Measurements from ENCODE around the gene FBN2. TPM values are rescaled to one million over a fixed set of nuclear protein-coding genes. Genes with fewer than 3 reads are reported as not detected.

FBN2 gene
- total RNA-seq, 1 experiment from 2014 or later = 1.6 TPM

DNA sequence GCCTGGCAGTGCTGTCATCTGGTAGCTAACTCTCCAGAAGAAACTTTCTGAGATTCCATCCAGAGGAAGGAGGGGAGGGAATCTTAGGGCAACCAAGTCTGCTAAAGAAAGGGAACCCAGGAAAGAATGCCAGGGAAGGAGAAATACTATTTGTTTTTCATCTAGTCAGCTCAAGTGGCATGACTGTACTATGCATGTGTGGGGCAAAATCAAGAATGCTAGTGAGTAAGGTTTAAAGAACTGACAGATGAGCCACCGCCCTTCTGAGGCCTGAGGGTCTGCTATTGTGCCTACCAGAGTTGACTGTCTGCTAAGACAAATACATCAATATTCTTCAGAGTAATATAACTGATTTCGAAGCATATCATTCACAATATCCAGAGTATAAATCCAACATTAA, 250.3 kb downstream of the FBN2 start:
- H3K27me3 ChIP-seq (replicated peaks; ENCODE audit: insufficient read depth, low read depth, low read length, poor library complexity) = no peaks in the 10 kb centered on the region
- H3K4me3 ChIP-seq (ENCODE audit: low read depth, low read length, poor library complexity, severe bottlenecking) = no peak overlapping the region
- intact Hi-C loops (cut with micrococcal nuclease; ENCODE audit: unreplicated experiment) = no loop called here
- no peaks in the 10 kb centered on the region for H3K36me3 ChIP-seq (ENCODE audit: insufficient read depth, low read length, poor library complexity, severe bottlenecking)
- DNase-seq (ENCODE audit: low spot score) = no peak
- H3K4me1 ChIP-seq (ENCODE audit: insufficient read depth, low read length, poor library complexity, severe bottlenecking) = no peaks in the 10 kb centered on the region
- H3K9me3 ChIP-seq (ENCODE audit: low read depth, low read length, poor library complexity, severe bottlenecking) = no peaks in the 10 kb centered on the region
- no peak for TF ChIP-seq EZH2 (IDR thresholded peaks at IDR 0.05; ENCODE audit: borderline replicate concordance, low read depth, low read length, poor library complexity, severe bottlenecking)
- TF ChIP-seq, protein P1, sequence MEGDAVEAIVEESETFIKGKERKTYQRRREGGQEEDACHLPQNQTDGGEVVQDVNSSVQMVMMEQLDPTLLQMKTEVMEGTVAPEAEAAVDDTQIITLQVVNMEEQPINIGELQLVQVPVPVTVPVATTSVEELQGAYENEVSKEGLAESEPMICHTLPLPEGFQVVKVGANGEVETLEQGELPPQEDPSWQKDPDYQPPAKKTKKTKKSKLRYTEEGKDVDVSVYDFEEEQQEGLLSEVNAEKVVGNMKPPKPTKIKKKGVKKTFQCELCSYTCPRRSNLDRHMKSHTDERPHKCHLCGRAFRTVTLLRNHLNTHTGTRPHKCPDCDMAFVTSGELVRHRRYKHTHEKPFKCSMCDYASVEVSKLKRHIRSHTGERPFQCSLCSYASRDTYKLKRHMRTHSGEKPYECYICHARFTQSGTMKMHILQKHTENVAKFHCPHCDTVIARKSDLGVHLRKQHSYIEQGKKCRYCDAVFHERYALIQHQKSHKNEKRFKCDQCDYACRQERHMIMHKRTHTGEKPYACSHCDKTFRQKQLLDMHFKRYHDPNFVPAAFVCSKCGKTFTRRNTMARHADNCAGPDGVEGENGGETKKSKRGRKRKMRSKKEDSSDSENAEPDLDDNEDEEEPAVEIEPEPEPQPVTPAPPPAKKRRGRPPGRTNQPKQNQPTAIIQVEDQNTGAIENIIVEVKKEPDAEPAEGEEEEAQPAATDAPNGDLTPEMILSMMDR (conservative IDR thresholded peaks at IDR 0.05; ENCODE audit: low read depth, low read length) = no peak
- no TSS peak for BruUV-seq (replicated peaks)
- ChIA-PET CTCF (no interaction called here), POLR2A (ENCODE audit: low non-redundant PET) (no interaction called here)
- H3K27ac ChIP-seq (ENCODE audit: low read depth, low read length, poor library complexity, severe bottlenecking) = no peak overlapping the region

DNA sequence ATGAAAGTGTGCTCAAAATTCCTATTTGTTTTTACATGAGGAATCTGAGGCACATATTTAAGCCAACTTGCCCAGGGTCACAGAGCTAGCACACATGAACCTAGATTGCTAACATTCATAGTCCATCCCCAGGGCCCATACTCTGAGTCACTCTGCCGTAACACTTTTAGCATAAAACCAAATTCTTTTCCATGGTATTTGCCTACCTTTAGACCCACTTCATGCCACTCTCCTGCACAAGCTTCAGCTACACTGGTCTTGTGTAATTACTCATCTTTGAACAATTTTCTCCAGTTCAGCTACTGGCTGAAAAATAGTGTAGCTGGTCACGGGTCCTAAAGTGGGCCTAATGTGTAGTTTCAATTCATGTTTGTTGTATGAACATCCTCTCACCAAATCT, 253.8 kb downstream of the FBN2 start:
- CTCF ChIA-PET = no interaction called here
- intact Hi-C loops (cut with micrococcal nuclease; ENCODE audit: unreplicated experiment) = no loop called here
- TF ChIP-seq, protein P1 (conservative IDR thresholded peaks at IDR 0.05; ENCODE audit: low read depth, low read length) = no peak
- no peak for TF ChIP-seq EZH2 (IDR thresholded peaks at IDR 0.05; ENCODE audit: borderline replicate concordance, low read depth, low read length, poor library complexity, severe bottlenecking)
- Histone ChIP-seq H3K27me3 (replicated peaks; ENCODE audit: insufficient read depth, low read depth, low read length, poor library complexity) (no peaks in the 10 kb centered on the region), H3K9me3 (ENCODE audit: low read depth, low read length, poor library complexity, severe bottlenecking) (no peaks in the 10 kb centered on the region), H3K4me3 (ENCODE audit: low read depth, low read length, poor library complexity, severe bottlenecking) (no peak overlapping the region), H3K4me1 (ENCODE audit: insufficient read depth, low read length, poor library complexity, severe bottlenecking) (no peaks in the 10 kb centered on the region), H3K27ac (ENCODE audit: low read depth, low read length, poor library complexity, severe bottlenecking) (no peak overlapping the region), H3K36me3 (ENCODE audit: insufficient read depth, low read length, poor library complexity, severe bottlenecking) (no peaks in the 10 kb centered on the region)
- POLR2A ChIA-PET (ENCODE audit: low non-redundant PET) = no interaction called here
- no peak for DNase-seq (ENCODE audit: low spot score)
- no TSS peak for BruUV-seq (replicated peaks)

DNA sequence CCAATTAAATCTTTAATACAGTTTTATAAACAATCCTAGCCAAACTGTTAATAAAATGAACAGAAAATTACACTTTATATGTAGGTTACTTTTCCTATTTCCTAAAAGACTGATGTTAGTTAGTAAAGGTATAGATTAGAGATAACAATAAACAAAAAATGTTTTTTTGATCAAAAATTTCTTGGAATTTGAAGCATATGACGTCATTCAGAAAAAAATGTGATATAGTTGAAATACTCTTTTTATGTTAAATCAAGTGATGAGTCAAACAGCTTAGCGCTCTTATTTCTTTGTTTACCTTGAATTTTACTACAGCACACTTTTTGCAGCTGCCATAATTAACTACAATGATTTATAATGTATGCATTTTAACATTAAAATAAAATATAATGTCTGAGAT, 258.7 kb downstream of the FBN2 start:
- Histone ChIP-seq H3K4me1 (ENCODE audit: insufficient read depth, low read length, poor library complexity, severe bottlenecking) (no peaks in the 10 kb centered on the region), H3K9me3 (ENCODE audit: low read depth, low read length, poor library complexity, severe bottlenecking) (no peaks in the 10 kb centered on the region), H3K27me3 (replicated peaks; ENCODE audit: insufficient read depth, low read depth, low read length, poor library complexity) (peaks cover 3% of the 10 kb centered on the region), H3K4me3 (ENCODE audit: low read depth, low read length, poor library complexity, severe bottlenecking) (no peak overlapping the region), H3K27ac (ENCODE audit: low read depth, low read length, poor library complexity, severe bottlenecking) (no peak overlapping the region), H3K36me3 (ENCODE audit: insufficient read depth, low read length, poor library complexity, severe bottlenecking) (no peaks in the 10 kb centered on the region)
- TF ChIP-seq, protein P1 (conservative IDR thresholded peaks at IDR 0.05; ENCODE audit: low read depth, low read length) = no peak
- TF ChIP-seq EZH2 (IDR thresholded peaks at IDR 0.05; ENCODE audit: borderline replicate concordance, low read depth, low read length, poor library complexity, severe bottlenecking) = no peak
- intact Hi-C loops (cut with micrococcal nuclease; ENCODE audit: unreplicated experiment) = no loop called here
- ChIA-PET POLR2A (ENCODE audit: low non-redundant PET) (no interaction called here), CTCF (no interaction called here)
- no peak for DNase-seq (ENCODE audit: low spot score)
- BruUV-seq (replicated peaks) = no TSS peak

All from A673 (cell line).